T follicular helper cell (primary cell): ENCODE results near the gene GBA3.

Experiments used
- DNase-seq: peaks from one replicate; pipeline ENCODE4 v3.0.0-alpha.2; 2020; ENCODE audit warnings: low read depth

GBA3 gene

DNA sequence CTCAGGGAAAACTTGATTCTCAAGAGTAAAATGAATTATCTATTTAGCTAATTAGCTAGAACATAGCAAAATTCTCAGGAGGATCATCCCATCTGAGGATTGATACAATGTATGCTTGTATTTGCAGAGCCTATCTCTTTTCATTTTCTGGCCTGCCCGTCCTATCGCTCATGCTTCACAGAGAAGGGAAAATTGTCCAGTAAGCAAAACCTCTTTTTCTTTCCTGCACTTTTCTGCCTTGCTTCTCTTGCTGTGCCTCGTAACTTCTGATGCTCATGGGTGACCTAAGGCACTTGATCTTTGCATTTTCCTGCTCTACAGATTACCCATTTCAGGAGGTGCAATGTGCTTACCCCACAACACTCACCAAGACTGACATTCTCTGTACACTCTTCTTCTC lies 88.1 kb downstream of the GBA3 start:
- no peak for DNase-seq

DNA sequence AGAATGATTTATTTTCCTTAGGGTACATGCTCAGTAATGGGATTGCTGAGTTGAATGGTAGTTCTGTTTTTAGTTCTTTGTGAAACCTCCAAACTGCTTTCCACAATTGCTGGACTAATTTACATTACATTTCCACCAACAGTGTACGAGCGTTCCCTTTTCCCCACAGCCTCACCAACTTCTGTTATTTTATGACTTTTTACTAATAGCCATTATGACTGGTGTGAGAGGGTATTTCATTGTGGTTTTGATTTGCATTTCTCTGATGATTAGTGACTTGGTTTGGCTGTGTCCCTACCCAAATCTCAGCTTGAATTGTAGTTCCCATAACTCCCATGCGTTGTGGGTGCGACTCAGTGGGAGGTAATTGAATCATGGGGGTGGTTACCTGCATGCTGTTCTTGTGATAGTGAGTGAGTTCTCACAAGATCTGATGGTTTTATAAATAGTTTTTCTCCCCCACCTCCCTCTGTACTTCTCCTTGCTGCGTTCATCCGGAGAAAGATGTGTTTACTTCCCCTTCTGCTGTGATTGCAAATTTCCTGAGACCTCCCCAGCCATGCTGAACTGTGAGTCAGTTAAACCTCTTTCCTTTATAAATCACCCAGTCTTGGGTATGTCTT lies 95.1 kb downstream of the GBA3 start:
- no peak for DNase-seq

DNA sequence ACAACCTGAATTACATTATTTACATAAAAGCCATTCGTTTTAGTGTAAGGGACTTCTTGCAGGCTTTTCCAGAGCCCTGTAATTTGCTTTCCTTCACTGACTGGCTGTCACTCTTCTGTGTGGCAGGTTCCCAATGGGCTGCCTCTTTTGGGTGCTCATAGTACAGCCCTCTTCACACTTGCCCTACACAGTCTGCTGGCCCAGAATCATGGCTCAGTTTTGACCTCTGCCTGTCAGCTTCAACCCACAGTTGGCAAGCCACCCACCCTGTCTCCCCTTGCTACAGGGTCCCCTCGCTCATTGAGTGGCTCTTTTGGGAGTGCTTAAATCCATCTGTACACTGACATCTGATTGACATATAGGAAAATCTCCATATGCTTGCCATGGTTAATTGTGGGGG lies 97.9 kb downstream of the GBA3 start:
- DNase-seq: no peak

DNA sequence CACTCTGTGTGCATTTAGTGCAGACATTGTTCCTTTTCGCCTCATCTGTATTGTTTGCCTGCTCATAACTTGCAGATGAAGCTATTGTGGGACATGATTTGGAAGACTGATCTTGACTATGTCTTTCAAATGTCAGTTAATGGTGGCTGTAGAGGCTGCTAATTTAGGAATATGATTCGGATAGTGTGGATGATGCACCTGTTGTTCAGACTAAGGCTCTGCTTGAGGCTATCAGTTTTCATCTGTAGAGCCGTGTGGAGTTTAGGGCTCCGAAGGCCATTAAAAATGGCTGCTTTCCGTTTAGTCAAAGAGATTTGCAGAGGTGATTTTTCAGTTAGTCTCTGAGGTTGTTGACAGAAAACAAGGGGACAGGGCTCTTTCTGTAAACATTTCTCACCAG lies 102.0 kb downstream of the GBA3 start:
- no peak for DNase-seq

DNA sequence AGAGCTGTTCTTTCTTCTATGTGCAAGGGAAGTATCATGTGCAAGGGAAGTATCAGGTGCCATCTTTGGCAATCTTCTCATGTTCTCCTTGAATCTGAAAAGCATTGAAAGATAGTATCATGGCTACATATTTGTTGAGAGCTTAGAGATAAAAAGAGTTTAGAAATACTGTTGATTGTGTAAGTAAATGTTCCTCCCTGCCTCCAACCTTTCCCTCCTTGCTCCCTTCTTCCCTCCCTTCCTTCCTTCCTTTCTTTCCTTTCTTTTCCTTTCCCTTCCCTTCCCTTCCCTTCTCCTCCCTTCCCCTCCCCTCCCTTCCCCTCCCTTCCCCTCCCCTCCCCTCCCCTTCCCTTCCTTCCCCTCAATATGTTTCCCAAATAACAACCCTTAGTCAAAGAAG lies 108.7 kb downstream of the GBA3 start:
- no peak for DNase-seq

- DNase-seq: no peak
These were observed 110.1 kb downstream of the GBA3 start for GRCh38 chr4:22802876-22803275.

- DNase-seq: no peak
These were observed 110.8 kb downstream of the GBA3 start for GRCh38 chr4:22803512-22803911.

DNA sequence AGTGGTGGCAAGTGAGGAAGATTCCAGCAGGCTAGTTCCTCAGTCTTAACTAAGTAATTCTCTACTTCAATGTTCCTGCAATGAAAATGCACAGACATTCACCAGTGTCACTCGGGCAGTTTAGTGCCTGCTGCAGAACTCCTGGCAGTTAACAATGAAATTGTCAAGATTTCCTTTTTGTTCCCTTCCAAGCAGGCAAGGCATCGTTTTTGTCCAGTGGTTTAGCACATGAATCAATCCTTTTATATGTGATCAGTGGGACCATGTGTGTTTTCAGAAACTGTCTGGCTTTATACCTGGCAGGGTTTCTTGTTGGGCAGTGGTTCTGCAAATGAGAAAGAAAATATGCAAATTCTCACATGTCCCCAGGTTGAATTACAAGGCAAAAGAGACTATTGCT lies 122.2 kb downstream of the GBA3 start:
- DNase-seq: no peak

DNA sequence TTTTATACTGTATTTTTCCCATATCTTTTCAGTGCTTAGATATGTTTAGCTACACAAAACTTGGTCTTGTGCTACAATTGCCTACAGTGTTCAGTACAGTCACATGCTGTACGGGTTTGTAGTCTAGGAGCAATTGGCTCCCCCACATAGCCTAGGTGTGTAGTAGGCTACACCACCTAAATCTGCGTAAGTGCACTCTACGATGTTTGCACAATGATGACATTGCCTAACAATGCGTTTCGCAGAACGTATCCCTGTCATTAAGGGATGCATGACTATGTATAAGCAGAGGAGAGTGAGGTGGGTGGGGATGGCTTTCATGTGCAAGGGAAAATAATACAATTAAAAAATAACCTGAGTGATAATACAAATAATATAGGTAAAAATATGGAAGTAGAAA lies 131.4 kb downstream of the GBA3 start:
- no peak for DNase-seq

DNA sequence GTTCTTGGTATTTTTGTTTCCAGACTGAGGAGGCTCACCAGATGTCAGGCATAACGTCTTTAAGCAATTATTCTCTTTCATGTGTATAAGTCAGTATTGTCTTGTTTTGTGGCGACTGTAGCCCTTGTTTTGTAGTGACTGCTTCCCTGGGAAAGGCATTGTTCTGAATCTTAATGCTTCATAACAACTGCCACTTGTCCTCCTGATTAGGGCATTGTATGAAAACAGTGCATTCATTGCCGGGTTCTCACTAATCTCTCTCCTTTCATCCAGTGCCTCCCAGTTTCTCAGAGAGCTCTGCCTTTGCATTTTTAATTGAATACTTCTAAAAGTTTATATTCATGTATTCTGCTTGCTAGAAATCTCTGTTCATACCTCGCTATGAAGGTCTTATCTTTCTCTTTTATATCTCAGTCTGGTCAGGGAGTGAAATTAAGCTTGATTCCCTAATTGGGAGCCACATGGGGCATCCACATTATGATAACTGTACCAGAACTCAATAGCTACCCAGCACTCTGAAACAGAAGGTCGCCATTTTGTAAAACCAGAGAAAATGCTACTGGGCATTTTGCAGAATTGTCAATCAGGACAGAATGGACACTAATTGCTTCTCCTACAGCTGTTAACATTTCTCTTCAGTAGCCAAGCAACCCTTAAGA lies 149.8 kb downstream of the GBA3 start:
- no peak for DNase-seq

GRCh38 chr4:22848332-22848731 lies 155.6 kb downstream of the GBA3 start:
- DNase-seq: no peak

- no peak for DNase-seq
These were observed 157.3 kb downstream of the GBA3 start for GRCh38 chr4:22850055-22850454.

DNA sequence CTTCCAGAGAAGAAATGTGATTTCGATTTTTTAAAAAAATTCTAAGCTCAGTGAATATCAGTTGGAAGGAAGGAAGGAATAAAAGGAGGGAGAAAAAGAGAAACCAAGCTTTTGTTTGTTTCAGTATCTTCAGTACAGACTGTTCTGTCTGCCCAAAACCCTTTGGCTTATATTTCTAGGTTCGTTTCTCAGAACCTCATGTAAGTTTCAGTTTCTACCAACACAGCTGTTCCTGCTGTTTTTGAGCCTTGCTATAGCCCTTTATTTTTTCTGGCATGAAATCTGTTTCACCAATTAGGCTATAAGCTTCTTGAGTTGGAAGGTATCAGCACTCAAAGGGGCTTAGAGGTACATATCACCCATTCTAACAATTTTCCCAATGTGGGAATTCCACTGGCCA lies 157.9 kb downstream of the GBA3 start:
- DNase-seq: no peak

GRCh38 chr4:22857411-22857810 lies 164.7 kb downstream of the GBA3 start:
- no peak for DNase-seq

DNA sequence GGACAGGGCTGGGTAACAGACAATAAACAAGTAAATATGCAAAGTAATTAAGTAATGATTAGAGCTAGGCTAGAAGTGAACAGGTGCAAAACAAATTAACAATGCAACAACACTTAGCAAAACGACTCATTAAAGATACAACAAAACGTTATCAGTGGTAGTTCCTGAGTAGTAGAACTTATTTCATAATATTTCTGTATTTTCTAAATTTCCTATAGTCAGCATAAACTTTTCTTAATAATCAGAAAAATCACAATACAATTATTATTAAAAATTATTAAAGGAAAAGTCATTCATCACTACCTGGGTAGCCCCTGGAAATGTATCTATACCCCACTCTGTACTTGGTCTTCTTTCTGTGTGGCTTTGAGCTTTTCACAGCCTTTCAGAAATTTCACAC lies 166.6 kb downstream of the GBA3 start:
- no peak for DNase-seq
